A673 (cell line): Measurements from ENCODE around the gene APOC3. TPM values are rescaled to one million over a fixed set of nuclear protein-coding genes. Genes with fewer than 3 reads are reported as not detected.

Source experiments
- BruUV-seq: library from RNA; stranded (reverse); fragments of 400-500 nt; replicated peaks from 2 replicates; lab custom pipeline; 2021; lab: Mats Ljungman, UMichigan
- CTCF ChIA-PET: fragments of 300-600 bp; sonication (Branson Sonifier 250); formaldehyde crosslinking; loops from one replicate; lab custom pipeline; 2022; ENCODE audit warnings: antibody characterized with exemption; lab: Charles Lee
- POLR2A ChIA-PET: fragments of 300-600 bp; sonication (Branson Sonifier 250); formaldehyde crosslinking; loops from one replicate; lab custom pipeline; 2022; ENCODE audit warnings: antibody characterized with exemption; ENCODE audit not compliant: low non-redundant PET; lab: Charles Lee
- DNase-seq: peaks from one replicate; pipeline ENCODE4 v3.0.0-alpha.2; 2015; ENCODE audit warnings: low spot score
- H3K27ac ChIP-seq: fragments of 200-600 bp; sonication (generic); 2 replicates; pipeline ENCODE4 v1.5.1; 2016; ENCODE audit warnings: mixed run types, low read depth, mild to moderate bottlenecking, mixed read lengths, antibody characterized with exemption, low read length; ENCODE audit not compliant: poor library complexity, severe bottlenecking
- H3K27me3 ChIP-seq: fragments of 200-600 bp; sonication (generic); replicated peaks from 2 replicates; pipeline ENCODE4 v1.6.1; 2017; ENCODE audit warnings: mixed run types, low read depth, mild to moderate bottlenecking, mixed read lengths, antibody characterized with exemption, low read length; ENCODE audit not compliant: insufficient read depth, poor library complexity
- H3K36me3 ChIP-seq: fragments of 200-600 bp; sonication (generic); 2 replicates; pipeline ENCODE4 v1.6.1; 2016; ENCODE audit warnings: mixed run types, mild to moderate bottlenecking, mixed read lengths, antibody characterized with exemption, low read length; ENCODE audit not compliant: insufficient read depth, poor library complexity, severe bottlenecking
- H3K4me1 ChIP-seq: fragments of 200-600 bp; sonication (generic); 2 replicates; pipeline ENCODE4 v1.6.1; 2017; ENCODE audit warnings: mixed run types, mild to moderate bottlenecking, mixed read lengths, antibody characterized with exemption, low read length; ENCODE audit not compliant: insufficient read depth, poor library complexity, severe bottlenecking
- H3K4me3 ChIP-seq: fragments of 200-600 bp; sonication (generic); 2 replicates; pipeline ENCODE4 v1.5.1; 2016; ENCODE audit warnings: low read depth, mixed run types, mild to moderate bottlenecking, mixed read lengths, low read length; ENCODE audit not compliant: poor library complexity, severe bottlenecking
- H3K9me3 ChIP-seq: fragments of 200-600 bp; sonication (generic); 2 replicates; pipeline ENCODE4 v1.6.1; 2016; ENCODE audit warnings: mixed run types, low read depth, mild to moderate bottlenecking, mixed read lengths, antibody characterized with exemption, low read length; ENCODE audit not compliant: poor library complexity, severe bottlenecking
- EZH2 ChIP-seq: fragments of 200-600 bp; sonication (generic); IDR thresholded peaks from 2 replicates; pipeline ENCODE4 v1.6.1; 2017; ENCODE audit warnings: borderline replicate concordance, low read depth, mild to moderate bottlenecking, mixed read lengths, antibody characterized with exemption, low read length; ENCODE audit not compliant: poor library complexity, severe bottlenecking
- intact Hi-C: fragments of 100-400 bp; cut with micrococcal nuclease; formaldehyde crosslinking; loops from one replicate; pipeline ENCODE4 v1.10.0; 2022; ENCODE audit not compliant: unreplicated experiment
- total RNA-seq: library from RNA; stranded (reverse); gene quantifications from 2 replicates; pipeline ENCODE4 v1.2.3, GENCODE V29; 2021
- TF ChIP-seq, protein P1 (sequence below): fragments of 300-800, 200-600 bp; sonication (generic); conservative IDR thresholded peaks from 2 replicates; pipeline ENCODE4 v1.5.1; 2017; ENCODE audit warnings: low read depth, mild to moderate bottlenecking, antibody characterized with exemption, low read length, moderate library complexity, mixed read lengths

APOC3 gene
- total RNA-seq, 1 experiment from 2014 or later = not detected

GRCh38 chr11:116826751-116827431 is 2.8 kb upstream of the APOC3 start:
- DNase-seq = no peak
- H3K4me3 ChIP-seq = no peak overlapping the region
- H3K36me3 ChIP-seq = no peaks in the 10 kb centered on the region
- CTCF ChIA-PET = no interaction called here
- no TSS peak for BruUV-seq
- intact Hi-C loops = no loop called here
- TF ChIP-seq, protein P1, sequence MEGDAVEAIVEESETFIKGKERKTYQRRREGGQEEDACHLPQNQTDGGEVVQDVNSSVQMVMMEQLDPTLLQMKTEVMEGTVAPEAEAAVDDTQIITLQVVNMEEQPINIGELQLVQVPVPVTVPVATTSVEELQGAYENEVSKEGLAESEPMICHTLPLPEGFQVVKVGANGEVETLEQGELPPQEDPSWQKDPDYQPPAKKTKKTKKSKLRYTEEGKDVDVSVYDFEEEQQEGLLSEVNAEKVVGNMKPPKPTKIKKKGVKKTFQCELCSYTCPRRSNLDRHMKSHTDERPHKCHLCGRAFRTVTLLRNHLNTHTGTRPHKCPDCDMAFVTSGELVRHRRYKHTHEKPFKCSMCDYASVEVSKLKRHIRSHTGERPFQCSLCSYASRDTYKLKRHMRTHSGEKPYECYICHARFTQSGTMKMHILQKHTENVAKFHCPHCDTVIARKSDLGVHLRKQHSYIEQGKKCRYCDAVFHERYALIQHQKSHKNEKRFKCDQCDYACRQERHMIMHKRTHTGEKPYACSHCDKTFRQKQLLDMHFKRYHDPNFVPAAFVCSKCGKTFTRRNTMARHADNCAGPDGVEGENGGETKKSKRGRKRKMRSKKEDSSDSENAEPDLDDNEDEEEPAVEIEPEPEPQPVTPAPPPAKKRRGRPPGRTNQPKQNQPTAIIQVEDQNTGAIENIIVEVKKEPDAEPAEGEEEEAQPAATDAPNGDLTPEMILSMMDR = no peak
- H3K27ac ChIP-seq = no peak overlapping the region
- no peaks in the 10 kb centered on the region for H3K27me3 ChIP-seq
- H3K9me3 ChIP-seq = no peaks in the 10 kb centered on the region
- peaks cover 6% of the 10 kb centered on the region for H3K4me1 ChIP-seq
- POLR2A ChIA-PET = no interaction called here

DNA sequence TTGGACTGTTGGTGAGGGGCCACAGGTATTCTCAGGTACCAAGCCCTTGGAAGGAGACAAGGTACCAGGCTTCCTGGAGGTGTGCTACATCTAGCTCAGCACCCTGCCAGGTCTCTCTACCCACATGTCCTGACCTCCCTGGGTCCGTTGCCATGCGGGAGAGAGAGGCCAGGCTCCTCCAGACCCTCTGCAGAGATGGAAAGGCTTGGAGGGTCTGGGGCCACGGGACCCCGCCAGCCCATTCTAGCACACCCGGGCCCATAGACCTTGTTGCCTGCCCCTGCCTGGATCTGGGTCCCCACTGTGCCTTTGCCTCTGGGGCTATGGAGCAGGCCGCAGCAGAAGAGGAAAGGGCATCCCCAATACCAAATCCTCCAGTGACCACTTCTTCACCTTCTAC is 2.2 kb upstream of the APOC3 start:
- H3K9me3 ChIP-seq = no peaks in the 10 kb centered on the region
- no peaks in the 10 kb centered on the region for H3K27me3 ChIP-seq
- H3K36me3 ChIP-seq = no peaks in the 10 kb centered on the region
- peaks cover 6% of the 10 kb centered on the region for H3K4me1 ChIP-seq
- no TSS peak for BruUV-seq
- ChIA-PET POLR2A (interaction anchor here (0.6 kb wide), 1 partner anchor 338 kb away, joined by 3 read pairs; no protein-coding TSS in a partner anchor), CTCF (no interaction called here)
- H3K27ac ChIP-seq = no peak overlapping the region
- H3K4me3 ChIP-seq = no peak overlapping the region
- TF ChIP-seq EZH2 = no peak
- TF ChIP-seq, protein P1 = no peak
- no peak for DNase-seq
- intact Hi-C loops = no loop called here

DNA sequence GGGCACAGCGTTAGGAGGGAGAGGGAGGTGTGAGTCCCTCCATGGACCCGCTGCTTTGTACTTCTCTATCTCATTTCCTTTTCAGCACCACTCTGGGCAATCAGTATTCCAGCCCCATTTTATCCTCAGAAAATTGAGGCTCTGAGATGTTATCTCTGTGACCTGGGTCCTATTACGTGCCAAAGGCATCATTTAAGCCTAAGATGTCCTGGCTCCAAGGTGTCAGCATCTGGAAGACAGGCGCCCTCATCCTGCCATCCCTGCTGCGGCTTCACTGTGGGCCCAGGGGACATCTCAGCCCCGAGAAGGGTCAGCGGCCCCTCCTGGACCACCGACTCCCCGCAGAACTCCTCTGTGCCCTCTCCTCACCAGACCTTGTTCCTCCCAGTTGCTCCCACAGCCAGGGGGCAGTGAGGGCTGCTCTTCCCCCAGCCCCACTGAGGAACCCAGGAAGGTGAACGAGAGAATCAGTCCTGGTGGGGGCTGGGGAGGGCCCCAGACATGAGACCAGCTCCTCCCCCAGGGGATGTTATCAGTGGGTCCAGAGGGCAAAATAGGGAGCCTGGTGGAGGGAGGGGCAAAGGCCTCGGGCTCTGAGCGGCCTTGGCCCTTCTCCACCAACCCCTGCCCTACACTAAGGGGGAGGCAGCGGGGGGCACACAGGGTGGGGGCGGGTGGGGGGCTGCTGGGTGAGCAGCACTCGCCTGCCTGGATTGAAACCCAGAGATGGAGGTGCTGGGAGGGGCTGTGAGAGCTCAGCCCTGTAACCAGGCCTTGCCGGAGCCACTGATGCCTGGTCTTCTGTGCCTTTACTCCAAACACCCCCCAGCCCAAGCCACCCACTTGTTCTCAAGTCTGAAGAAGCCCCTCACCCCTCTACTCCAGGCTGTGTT is 829 bp upstream of the APOC3 start:
- Histone ChIP-seq H3K36me3 (no peaks in the 10 kb centered on the region), H3K4me1 (peaks cover 6% of the 10 kb centered on the region), H3K9me3 (no peaks in the 10 kb centered on the region), H3K27ac (no peak overlapping the region), H3K27me3 (no peaks in the 10 kb centered on the region), H3K4me3 (no peak overlapping the region)
- ChIA-PET POLR2A (no interaction called here), CTCF (no interaction called here)
- no TSS peak for BruUV-seq
- TF ChIP-seq EZH2 = no peak
- intact Hi-C loops = no loop called here
- no peak for DNase-seq
